Endothelial cell (in vitro differentiated cells): ENCODE data around the gene CHD5. TPM values are rescaled to one million over a fixed set of nuclear protein-coding genes. Genes with fewer than 3 reads are reported as not detected.

Experiments used
- DNase-seq: peaks from one replicate; pipeline ENCODE4 v3.0.0; 2021; ENCODE audit warnings: low spot score
- H3K27ac Mint-ChIP-seq: one replicate; pipeline ENCODE4 v1.8.0; 2021; ENCODE audit warnings: mixed read lengths, inconsistent platforms; ENCODE audit not compliant: unreplicated experiment
- H3K27me3 Mint-ChIP-seq: one replicate; pipeline ENCODE4 v1.8.0; 2021; ENCODE audit warnings: mild to moderate bottlenecking, moderate library complexity, mixed read lengths, inconsistent platforms; ENCODE audit not compliant: unreplicated experiment
- H3K36me3 Mint-ChIP-seq: one replicate; pipeline ENCODE4 v1.8.0; 2021; ENCODE audit warnings: mild to moderate bottlenecking, low read depth, mixed read lengths, inconsistent platforms; ENCODE audit not compliant: unreplicated experiment
- H3K4me1 Mint-ChIP-seq: one replicate; pipeline ENCODE4 v1.8.0; 2021; ENCODE audit warnings: mild to moderate bottlenecking, mixed read lengths, inconsistent platforms; ENCODE audit not compliant: unreplicated experiment
- H3K4me3 Mint-ChIP-seq: one replicate; pipeline ENCODE4 v1.8.0; 2021; ENCODE audit warnings: mild to moderate bottlenecking, mixed read lengths, inconsistent platforms; ENCODE audit not compliant: unreplicated experiment
- H3K9me3 Mint-ChIP-seq: one replicate; pipeline ENCODE4 v1.8.0; 2021; ENCODE audit warnings: mixed read lengths, inconsistent platforms; ENCODE audit not compliant: unreplicated experiment
- total RNA-seq: library from RNA; stranded (reverse); fragmentation: NEBNext Ultra II Directional; extraction: Animal tissue kit (Norgen Biotek cat#: 25700); gene quantifications from one replicate; pipeline ENCODE4 v1.2.1, GENCODE V29; 2021; ENCODE audit not compliant: unreplicated experiment
- TF ChIP-seq, protein P1 (sequence below): fragments of 200-600 bp; sonication (generic); IDR thresholded peaks from one replicate; pipeline ENCODE4 v1.5.0; 2021; ENCODE audit warnings: antibody characterized with exemption; ENCODE audit not compliant: unreplicated experiment

The CHD5 gene
- total RNA-seq, 1 donor from 2014 or later: 0.15 TPM

DNA sequence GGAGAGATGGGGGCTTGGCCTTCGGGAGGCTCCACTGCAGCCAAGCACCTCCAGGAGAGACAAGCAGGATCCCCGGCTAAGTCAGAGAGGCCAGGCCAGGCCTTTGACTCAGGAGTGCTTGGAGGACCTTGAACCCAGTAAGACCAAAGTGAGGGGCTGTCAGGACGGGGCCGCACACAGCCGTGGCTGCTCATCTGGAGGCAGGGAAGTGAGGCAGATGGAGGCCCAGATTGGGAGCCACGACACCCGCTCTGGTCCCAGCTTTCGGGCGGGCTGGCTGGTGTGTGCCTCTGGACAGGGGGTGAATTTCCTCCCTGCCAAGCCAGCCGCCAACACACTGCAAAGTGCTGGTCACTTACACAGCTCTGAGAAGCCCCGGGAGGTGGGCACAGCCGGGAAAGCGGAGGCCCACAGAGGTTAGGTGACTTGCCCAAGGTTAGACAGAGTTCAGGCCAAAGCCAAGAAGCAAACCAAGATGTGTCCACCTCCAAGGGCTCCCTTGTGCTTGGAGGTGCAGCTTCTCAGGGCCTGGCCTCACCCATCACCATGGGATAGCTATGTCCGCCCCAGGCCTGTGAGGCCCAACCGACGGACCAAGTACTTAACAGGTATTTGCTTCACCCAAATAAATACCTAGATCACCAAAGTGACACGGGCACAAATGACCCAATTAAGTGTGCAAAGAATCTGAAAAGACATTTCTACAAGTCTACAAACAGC lies 58.3 kb downstream of the CHD5 start:
- Mint-ChIP-seq H3K27ac (no peak overlapping the region), H3K27me3 (peaks cover 3% of the 10 kb centered on the region), H3K36me3 (no peaks in the 10 kb centered on the region), H3K4me3 (no peak overlapping the region), H3K9me3 (no peaks in the 10 kb centered on the region), H3K4me1 (no peaks in the 10 kb centered on the region)
- TF ChIP-seq, protein P1, sequence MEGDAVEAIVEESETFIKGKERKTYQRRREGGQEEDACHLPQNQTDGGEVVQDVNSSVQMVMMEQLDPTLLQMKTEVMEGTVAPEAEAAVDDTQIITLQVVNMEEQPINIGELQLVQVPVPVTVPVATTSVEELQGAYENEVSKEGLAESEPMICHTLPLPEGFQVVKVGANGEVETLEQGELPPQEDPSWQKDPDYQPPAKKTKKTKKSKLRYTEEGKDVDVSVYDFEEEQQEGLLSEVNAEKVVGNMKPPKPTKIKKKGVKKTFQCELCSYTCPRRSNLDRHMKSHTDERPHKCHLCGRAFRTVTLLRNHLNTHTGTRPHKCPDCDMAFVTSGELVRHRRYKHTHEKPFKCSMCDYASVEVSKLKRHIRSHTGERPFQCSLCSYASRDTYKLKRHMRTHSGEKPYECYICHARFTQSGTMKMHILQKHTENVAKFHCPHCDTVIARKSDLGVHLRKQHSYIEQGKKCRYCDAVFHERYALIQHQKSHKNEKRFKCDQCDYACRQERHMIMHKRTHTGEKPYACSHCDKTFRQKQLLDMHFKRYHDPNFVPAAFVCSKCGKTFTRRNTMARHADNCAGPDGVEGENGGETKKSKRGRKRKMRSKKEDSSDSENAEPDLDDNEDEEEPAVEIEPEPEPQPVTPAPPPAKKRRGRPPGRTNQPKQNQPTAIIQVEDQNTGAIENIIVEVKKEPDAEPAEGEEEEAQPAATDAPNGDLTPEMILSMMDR: no peak
- DNase-seq: no peak

DNA sequence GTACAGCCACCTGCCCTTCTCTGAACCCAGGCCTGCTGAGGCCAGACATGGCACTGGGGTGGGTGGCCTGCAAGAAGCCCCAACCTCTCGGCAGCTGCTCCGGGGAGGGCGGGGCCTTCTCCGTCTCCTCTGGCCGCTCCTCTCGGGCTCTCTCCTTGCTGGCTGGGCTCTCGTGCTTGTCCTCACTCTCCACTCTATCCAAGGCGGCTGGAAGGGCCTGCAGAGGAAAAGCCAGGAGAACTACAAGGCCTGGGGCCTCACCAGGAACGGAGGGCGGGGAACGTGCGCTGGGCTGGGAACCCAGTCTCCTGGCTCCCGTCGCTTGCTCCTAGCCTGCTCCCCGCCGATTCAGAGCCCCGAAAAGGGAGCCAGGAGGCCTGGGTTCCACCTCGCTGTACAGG lies 59.1 kb downstream of the CHD5 start:
- H3K9me3 Mint-ChIP-seq: no peaks in the 10 kb centered on the region
- no peak overlapping the region for H3K27ac Mint-ChIP-seq
- H3K36me3 Mint-ChIP-seq: no peaks in the 10 kb centered on the region
- TF ChIP-seq, protein P1: no peak
- DNase-seq: no peak
- no peaks in the 10 kb centered on the region for H3K4me1 Mint-ChIP-seq
- H3K27me3 Mint-ChIP-seq: no peaks in the 10 kb centered on the region
- no peak overlapping the region for H3K4me3 Mint-ChIP-seq

DNA sequence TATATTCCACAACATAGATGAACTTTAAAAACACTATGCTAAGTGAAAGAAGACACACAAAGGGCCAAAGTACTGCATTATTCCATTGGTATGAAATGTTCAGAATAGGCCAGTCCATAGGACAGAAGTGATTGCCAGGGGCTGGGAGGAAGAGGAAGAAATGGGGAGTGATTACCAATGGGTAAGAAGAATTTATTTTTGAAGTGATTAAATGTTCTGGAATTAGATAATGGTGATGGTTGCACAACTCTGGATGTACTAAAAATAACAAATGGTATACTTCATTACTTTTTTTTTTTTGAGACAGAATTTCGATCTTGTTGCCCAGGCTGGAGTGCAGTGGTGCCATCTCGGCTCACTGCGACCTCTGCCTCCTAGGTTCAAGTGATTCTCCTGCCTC lies 61.7 kb downstream of the CHD5 start:
- Mint-ChIP-seq H3K27me3 (no peaks in the 10 kb centered on the region), H3K36me3 (no peaks in the 10 kb centered on the region), H3K27ac (no peak overlapping the region), H3K4me1 (peaks cover 1% of the 10 kb centered on the region), H3K9me3 (no peaks in the 10 kb centered on the region), H3K4me3 (no peak overlapping the region)
- no peak for DNase-seq
- TF ChIP-seq, protein P1: no peak

DNA sequence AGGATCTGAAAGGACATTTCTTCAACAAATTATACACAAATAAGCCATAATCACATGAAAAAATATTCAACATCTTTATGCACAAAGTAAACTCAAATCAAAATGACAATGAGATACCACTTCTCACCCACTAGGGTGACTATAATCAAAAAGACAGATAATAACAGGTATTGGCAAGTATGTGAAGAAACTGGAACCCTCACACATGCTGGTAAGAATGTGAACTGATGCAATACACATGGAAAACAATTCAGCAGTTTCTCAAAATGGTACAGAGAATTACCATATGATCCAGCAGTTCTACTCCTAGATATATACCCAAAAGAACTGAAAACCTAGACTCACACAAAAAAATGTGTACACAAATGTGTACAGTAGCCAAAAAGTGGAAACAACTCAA lies 62.5 kb downstream of the CHD5 start:
- Mint-ChIP-seq H3K4me3 (no peak overlapping the region), H3K9me3 (no peaks in the 10 kb centered on the region), H3K36me3 (no peaks in the 10 kb centered on the region), H3K27me3 (no peaks in the 10 kb centered on the region), H3K27ac (no peak overlapping the region), H3K4me1 (peaks cover 5% of the 10 kb centered on the region)
- TF ChIP-seq, protein P1: no peak
- no peak for DNase-seq

DNA sequence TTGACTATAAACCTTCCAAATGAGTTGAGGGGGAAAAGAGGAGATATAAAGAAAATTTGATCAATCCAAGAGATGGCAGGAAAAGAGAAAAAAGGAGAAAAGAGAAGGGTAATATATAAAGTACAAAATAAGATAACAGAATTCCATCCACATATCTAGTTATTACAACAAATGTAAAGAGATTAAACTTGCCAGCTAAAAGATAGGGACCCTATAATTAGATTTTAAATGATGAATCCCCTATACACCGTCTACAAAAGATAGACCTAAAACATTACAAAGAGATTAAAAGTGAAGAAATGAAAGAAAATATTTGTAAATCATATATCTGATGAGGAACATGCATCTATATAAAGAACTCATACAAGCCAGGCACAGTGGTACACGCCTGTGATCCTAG lies 63.1 kb downstream of the CHD5 start:
- no peak overlapping the region for H3K27ac Mint-ChIP-seq
- no peaks in the 10 kb centered on the region for H3K36me3 Mint-ChIP-seq
- DNase-seq: no peak
- TF ChIP-seq, protein P1: no peak
- peaks cover 5% of the 10 kb centered on the region for H3K4me1 Mint-ChIP-seq
- no peak overlapping the region for H3K4me3 Mint-ChIP-seq
- no peaks in the 10 kb centered on the region for H3K27me3 Mint-ChIP-seq
- no peaks in the 10 kb centered on the region for H3K9me3 Mint-ChIP-seq
